ENCODE data around the gene GALM. TPM values are rescaled to one million over a fixed set of nuclear protein-coding genes. Genes with fewer than 3 reads are reported as not detected.

GALM gene
- polyA plus RNA-seq, 1 donor (not counting 4 experiments of a cell fraction or from before 2014, with no cell fraction given): 1.2 TPM

DNA sequence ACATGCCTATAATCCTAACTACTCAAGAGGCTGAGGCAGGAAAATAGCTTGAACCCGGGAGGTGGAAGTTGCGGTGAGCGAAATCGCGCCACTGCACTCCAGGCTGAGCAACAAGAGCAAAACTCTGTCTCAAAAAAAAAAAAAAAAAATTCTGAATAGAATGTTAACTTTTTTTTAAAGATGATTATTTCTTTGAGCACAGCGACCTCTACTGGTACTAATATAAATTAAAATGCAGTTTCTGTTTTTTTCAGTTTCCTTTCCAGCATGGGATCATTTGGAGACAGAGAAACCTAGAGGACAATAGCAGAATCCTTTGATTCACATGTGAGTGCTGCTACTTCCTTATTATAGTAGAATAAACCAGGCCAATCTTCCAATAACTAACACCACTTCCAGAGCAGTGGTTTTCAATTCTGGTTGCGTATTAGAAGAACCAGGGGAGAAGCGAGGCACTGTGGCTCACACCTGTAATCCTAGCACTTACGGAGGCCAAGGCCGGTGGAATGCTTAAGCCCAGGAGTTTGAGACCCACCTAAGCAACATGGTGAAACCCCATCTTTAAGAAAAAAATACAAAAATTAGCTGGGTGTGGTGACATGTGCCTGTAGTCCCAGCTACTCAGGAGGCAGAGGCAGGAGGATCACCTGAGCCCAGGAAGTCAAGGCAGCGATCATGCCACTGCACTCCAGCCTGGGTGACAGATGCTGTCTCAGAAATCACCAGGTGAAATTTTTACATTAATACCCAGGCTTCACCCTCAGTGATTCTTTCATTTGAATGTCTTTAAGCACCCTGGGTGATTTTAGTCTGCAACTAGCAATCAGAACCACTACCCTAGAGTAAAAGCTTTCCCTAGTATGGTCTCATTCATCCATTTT, 75.2 kb downstream of the GALM start:
- FAIRE-seq (no peak), DNase-seq (ENCODE audit: low read depth, low spot score) (no peak)
- peaks cover 13 to 36% of the 10 kb centered on the region in 2 experiments for H3K36me3 ChIP-seq (ENCODE audit: control insufficient read depth in 2 of 2, extremely low read depth in 1 of 2, insufficient read depth in 2 of 2, low read length in 2 of 2)
- peaks cover 26% of the 10 kb centered on the region for H3K79me2 ChIP-seq (ENCODE audit: control insufficient read depth, insufficient read depth, low read length)
- H3K9ac ChIP-seq (ENCODE audit: control insufficient read depth, extremely low read depth, insufficient read depth, low read length): no peak overlapping the region
- no peak overlapping the region for H2AFZ ChIP-seq (ENCODE audit: control insufficient read depth, low read length)
- H3K9me1 ChIP-seq (ENCODE audit: control insufficient read depth, extremely low read depth, insufficient read depth, low read length): no peaks in the 10 kb centered on the region
- H3K4me3 ChIP-seq (ENCODE audit: control insufficient read depth in 2 of 3, extremely low read depth in 1 of 3, insufficient read depth in 2 of 3, low read depth in 1 of 3, low read length in 3 of 3): no peak overlapping the region
- H3K9me3 ChIP-seq (ENCODE audit: control insufficient read depth, low read depth, low read length): no peaks in the 10 kb centered on the region
- H4K20me1 ChIP-seq (ENCODE audit: control insufficient read depth, extremely low read depth, insufficient read depth, low read length): peaks cover 5% of the 10 kb centered on the region
- no peaks in the 10 kb centered on the region for H3K27me3 ChIP-seq (ENCODE audit: control insufficient read depth, extremely low read depth, insufficient read depth, low read length)
- H3K4me2 ChIP-seq (ENCODE audit: control insufficient read depth, extremely low read depth, insufficient read depth, low read depth, low read length): no peak overlapping the region
- peak in 1 of 3 experiments; percentile 31 for TF ChIP-seq CTCF (optimal IDR thresholded peaks at IDR 0.05 in 1 of 3, IDR thresholded peaks at IDR 0.05 in 1 of 3, conservative IDR thresholded peaks at IDR 0.05 in 1 of 3; ENCODE audit: extremely low read depth in 1 of 3, insufficient read depth in 2 of 3, low read length in 3 of 3)
- no peak for TF ChIP-seq EZH2 (IDR thresholded peaks at IDR 0.05; ENCODE audit: low read length)
- H3K27ac ChIP-seq (ENCODE audit: control insufficient read depth, insufficient read depth, low read length): no peak overlapping the region
- dilution Hi-C loops (cut with MboI; ENCODE audit: extremely low pct_ligation_motif_present, low sequenced_read_pairs): loop anchor here (25.0 kb wide), 1 partner anchor 179 kb away; no protein-coding TSS in a partner anchor
- no peaks in the 10 kb centered on the region for H3K4me1 ChIP-seq (ENCODE audit: control insufficient read depth, extremely low read depth, insufficient read depth, low read length)

DNA sequence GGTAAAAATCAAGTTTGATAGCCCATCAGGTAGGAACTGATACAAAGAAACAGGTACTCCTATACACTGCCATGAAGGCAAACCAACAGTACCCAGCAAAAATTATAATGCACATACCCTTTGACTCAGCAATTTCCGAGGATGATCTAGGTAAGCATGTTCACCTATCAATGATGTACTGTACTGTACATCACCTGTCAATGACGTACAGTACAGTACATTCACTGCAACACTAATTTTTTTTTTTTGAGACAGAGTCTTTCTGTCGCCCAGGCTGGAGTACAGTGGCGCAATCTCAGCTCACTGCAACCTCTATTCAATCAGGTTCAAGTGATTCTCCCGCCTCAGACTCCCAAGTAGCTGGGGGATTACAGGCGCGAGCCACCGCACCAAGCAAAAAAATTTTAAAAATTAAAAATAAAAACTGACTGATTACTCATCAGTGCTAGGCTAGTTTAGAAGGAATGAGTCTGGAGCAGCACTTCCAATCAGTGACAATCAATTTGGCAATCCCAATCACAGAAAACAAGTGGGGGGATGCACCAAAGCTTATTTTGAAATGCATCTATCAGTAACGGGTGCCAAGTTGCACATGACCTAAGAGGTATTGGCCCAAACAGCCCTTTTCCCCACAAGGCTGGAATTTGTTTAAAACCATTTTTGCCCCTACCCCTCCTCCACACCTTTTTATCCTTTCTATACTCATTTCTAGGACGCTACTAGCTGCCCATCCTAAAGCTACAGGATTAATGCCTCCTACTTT, 77.1 kb downstream of the GALM start:
- DNase-seq (ENCODE audit: low read depth, low spot score): no peak
- H3K27ac ChIP-seq (ENCODE audit: control insufficient read depth, insufficient read depth, low read length): no peak overlapping the region
- peaks cover 45% of the 10 kb centered on the region for H3K79me2 ChIP-seq (ENCODE audit: control insufficient read depth, insufficient read depth, low read length)
- no peaks in the 10 kb centered on the region for H3K27me3 ChIP-seq (ENCODE audit: control insufficient read depth, extremely low read depth, insufficient read depth, low read length)
- H3K36me3 ChIP-seq (ENCODE audit: control insufficient read depth in 2 of 2, extremely low read depth in 1 of 2, insufficient read depth in 2 of 2, low read length in 2 of 2): peaks cover 23 to 46% of the 10 kb centered on the region in 2 experiments
- H3K4me1 ChIP-seq (ENCODE audit: control insufficient read depth, extremely low read depth, insufficient read depth, low read length): peaks cover 8% of the 10 kb centered on the region
- no peaks in the 10 kb centered on the region for H3K9me1 ChIP-seq (ENCODE audit: control insufficient read depth, extremely low read depth, insufficient read depth, low read length)
- dilution Hi-C loops (cut with MboI; ENCODE audit: extremely low pct_ligation_motif_present, low sequenced_read_pairs): loop anchor here (25.0 kb wide), 1 partner anchor 181 kb away; no protein-coding TSS in a partner anchor
- H3K9ac ChIP-seq (ENCODE audit: control insufficient read depth, extremely low read depth, insufficient read depth, low read length): no peak overlapping the region
- no peak overlapping the region for H3K4me2 ChIP-seq (ENCODE audit: control insufficient read depth, extremely low read depth, insufficient read depth, low read depth, low read length)
- no peak overlapping the region for H2AFZ ChIP-seq (ENCODE audit: control insufficient read depth, low read length)
- no peak overlapping the region for H3K4me3 ChIP-seq (ENCODE audit: control insufficient read depth in 2 of 3, extremely low read depth in 1 of 3, insufficient read depth in 2 of 3, low read depth in 1 of 3, low read length in 3 of 3)
- FAIRE-seq: no peak
- no peaks in the 10 kb centered on the region for H3K9me3 ChIP-seq (ENCODE audit: control insufficient read depth, low read depth, low read length)
- TF ChIP-seq CTCF (optimal IDR thresholded peaks at IDR 0.05 in 1 of 3, IDR thresholded peaks at IDR 0.05 in 1 of 3, conservative IDR thresholded peaks at IDR 0.05 in 1 of 3; ENCODE audit: extremely low read depth in 1 of 3, insufficient read depth in 2 of 3, low read length in 3 of 3) (no peak), EZH2 (IDR thresholded peaks at IDR 0.05; ENCODE audit: low read length) (no peak)
- H4K20me1 ChIP-seq (ENCODE audit: control insufficient read depth, extremely low read depth, insufficient read depth, low read length): peaks cover 16% of the 10 kb centered on the region
